Ascending aorta (tissue), 2 donors: ENCODE data around the gene NUDT2. TPM values are rescaled to one million over a fixed set of nuclear protein-coding genes. Genes with fewer than 3 reads are reported as not detected.

ENCODE experiments used
- DNase-seq, 2 donors: peaks; one replicate each; pipeline ENCODE4 v3.0.0-alpha.2; 2019; ENCODE audit warnings: low spot score in 2 of 2
- H3K27ac ChIP-seq, 2 donors: fragments of 200-600 bp; sonication (generic); one replicate each; pipeline ENCODE4 v1.5.1; 2016 to 2017; ENCODE audit warnings: mild to moderate bottlenecking in 1 of 2
- H3K27me3 ChIP-seq: fragments of 200-600 bp; sonication (generic); one replicate; pipeline ENCODE4 v1.5.1; 2017
- H3K36me3 ChIP-seq, 2 donors: fragments of 200-600 bp; sonication (generic); one replicate each; pipeline ENCODE4 v1.5.1; 2016
- H3K4me1 ChIP-seq, 2 donors: fragments of 200-600 bp; sonication (generic); one replicate each; pipeline ENCODE4 v1.5.1; 2016 to 2017; ENCODE audit warnings: mild to moderate bottlenecking in 1 of 2
- H3K4me3 ChIP-seq, 2 donors: fragments of 200-600 bp; sonication (generic); one replicate each; pipeline ENCODE4 v1.5.1; 2016 to 2017; ENCODE audit warnings: mild to moderate bottlenecking in 1 of 2
- H3K9me3 ChIP-seq, 2 donors: fragments of 200-600 bp; sonication (generic); one replicate each; pipeline ENCODE4 v1.5.1; 2016
- intact Hi-C: fragments of 100-400 bp; cut with DNase I; formaldehyde crosslinking; loops from one replicate; pipeline ENCODE4 v1.15.1; 2023
- total RNA-seq: library from RNA; depleted of rRNA; stranded (reverse); fragments of >200 nt; gene quantifications from one replicate; pipeline ENCODE4 v1.1.0, GENCODE V29; 2016
- TF ChIP-seq, protein P1 (sequence below), 3 experiments: fragments of 200-600 bp in 2 of 3; fragments of 450-650 bp in 1 of 3; sonication (generic) in 2 of 3; IDR thresholded peaks; one replicate each; pipeline ENCODE4 v1.5.1; 2016 to 2019; ENCODE audit warnings: antibody characterized with exemption in 3 of 3, mild to moderate bottlenecking in 1 of 3, moderate library complexity in 1 of 3

Gene NUDT2
- total RNA-seq, 1 donor from 2014 or later: not detected

DNA sequence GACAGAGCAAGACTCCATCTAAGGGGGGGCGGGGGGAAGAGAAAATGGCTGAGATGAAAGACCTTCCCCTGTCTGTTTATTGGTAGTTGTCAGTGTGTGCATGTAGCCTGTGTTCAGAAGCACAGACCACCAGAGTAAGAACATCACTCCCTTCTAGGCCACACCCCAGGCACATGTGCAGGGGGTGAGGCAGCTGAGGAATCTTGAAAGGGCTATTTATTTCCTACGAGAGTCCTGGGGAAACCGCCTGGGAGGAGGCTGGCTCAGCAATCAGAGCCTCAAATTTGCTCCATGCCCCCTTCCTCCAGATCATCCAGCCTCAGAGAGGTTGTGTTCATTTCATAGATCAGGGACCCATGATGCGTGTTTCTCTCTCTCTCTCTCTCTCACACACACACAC is 40.3 kb downstream of the NUDT2 start:
- no peaks in the 10 kb centered on the region for H3K9me3 ChIP-seq
- intact Hi-C loops: no loop called here
- TF ChIP-seq, protein P1, sequence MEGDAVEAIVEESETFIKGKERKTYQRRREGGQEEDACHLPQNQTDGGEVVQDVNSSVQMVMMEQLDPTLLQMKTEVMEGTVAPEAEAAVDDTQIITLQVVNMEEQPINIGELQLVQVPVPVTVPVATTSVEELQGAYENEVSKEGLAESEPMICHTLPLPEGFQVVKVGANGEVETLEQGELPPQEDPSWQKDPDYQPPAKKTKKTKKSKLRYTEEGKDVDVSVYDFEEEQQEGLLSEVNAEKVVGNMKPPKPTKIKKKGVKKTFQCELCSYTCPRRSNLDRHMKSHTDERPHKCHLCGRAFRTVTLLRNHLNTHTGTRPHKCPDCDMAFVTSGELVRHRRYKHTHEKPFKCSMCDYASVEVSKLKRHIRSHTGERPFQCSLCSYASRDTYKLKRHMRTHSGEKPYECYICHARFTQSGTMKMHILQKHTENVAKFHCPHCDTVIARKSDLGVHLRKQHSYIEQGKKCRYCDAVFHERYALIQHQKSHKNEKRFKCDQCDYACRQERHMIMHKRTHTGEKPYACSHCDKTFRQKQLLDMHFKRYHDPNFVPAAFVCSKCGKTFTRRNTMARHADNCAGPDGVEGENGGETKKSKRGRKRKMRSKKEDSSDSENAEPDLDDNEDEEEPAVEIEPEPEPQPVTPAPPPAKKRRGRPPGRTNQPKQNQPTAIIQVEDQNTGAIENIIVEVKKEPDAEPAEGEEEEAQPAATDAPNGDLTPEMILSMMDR (IDR thresholded peaks at IDR 0.05): no peak

DNA sequence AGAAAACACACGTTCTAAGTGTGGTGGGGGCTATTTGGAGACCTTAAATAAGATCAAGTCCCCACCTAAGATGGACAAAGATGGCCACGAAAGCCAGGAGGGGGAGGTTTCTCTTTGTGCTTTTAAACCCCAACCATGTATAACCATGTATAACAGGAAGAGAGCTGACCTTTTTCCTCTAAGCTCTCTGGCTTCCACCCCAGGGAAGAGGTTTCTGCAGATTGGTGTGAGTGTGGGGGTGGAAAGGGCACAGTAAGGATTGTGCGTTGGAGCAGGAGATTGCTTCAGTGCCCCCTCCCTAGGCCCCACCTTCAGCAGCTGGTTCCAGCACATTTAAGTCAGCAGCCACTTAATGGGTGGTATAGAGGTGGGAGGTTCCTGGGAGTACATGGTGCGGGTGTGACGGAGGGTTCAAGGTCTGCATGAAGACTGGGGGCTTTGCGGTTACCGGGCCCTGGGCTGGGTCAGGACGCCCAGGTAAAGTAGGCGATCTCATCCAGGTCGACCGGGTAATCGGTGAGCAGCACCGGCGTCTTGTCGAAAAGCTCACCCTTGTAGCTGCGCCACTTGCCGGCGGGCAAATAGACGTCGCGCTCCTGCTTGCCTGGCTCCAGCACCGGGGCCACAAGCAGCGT is 41.1 kb downstream of the NUDT2 start:
- Histone ChIP-seq H3K4me3 (no peak overlapping the region), H3K27me3 (no peaks in the 10 kb centered on the region), H3K4me1 (no peaks in the 10 kb centered on the region), H3K27ac (no peak overlapping the region), H3K36me3 (peaks cover 24 to 38% of the 10 kb centered on the region in 2 donors), H3K9me3 (no peaks in the 10 kb centered on the region)
- intact Hi-C loops: no loop called here
- DNase-seq: no peak
- TF ChIP-seq, protein P1 (IDR thresholded peaks at IDR 0.05): no peak

More for the DNA sequence above, 40.3 kb downstream of the NUDT2 start:
- peaks cover 24 to 38% of the 10 kb centered on the region in 2 donors for H3K36me3 ChIP-seq
- H3K27ac ChIP-seq: no peak overlapping the region
- no peaks in the 10 kb centered on the region for H3K27me3 ChIP-seq
- no peaks in the 10 kb centered on the region for H3K4me1 ChIP-seq
- no peak overlapping the region for H3K4me3 ChIP-seq
- DNase-seq: no peak

DNA sequence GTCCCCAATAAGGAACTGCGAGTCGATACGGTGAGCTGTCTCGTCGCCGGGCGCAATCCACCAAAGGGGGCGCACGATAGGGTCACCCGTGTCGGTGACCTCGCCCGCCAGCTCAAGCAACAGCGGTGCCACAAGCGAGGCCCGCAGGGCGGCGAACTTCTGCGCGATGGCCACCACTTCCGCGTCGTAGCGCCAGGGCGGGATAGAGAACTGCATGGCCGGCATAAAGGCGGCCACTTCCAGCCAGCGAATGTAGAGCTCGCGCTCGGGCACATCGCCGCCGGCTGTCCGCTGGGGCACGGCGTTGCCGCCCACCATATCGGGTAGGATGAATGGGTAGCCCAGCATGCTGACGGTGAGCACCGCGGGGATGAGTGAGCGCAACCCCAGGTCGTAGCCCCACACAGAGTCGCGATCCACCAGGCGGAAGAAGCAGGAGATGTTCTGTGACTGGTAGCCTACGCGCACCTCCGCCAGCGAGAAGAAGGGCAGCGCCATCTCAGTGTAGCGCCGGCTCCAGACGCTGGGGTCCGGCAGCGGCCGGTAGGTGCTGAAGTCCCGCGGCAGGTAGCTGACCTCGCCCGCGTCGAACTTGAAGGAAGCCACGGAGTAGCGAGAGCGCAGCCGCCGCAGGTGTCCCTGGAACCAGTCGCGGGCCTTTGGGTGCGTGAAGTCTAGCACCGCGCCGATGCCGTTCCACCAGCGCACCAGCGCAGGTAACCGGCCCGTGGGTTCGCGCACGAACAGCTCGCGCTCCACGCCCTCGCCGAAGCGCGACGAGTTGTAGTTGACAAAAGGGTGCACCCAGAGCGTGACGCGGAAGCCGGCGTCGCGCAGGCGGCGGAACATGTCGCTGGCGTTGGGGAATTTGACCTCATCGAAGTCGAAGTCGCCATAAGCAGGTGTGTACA is 41.9 kb downstream of the NUDT2 start:
- Histone ChIP-seq H3K9me3 (no peaks in the 10 kb centered on the region), H3K36me3 (peaks cover 24 to 38% of the 10 kb centered on the region in 2 donors), H3K27me3 (no peaks in the 10 kb centered on the region), H3K4me1 (peaks cover 0 to 4% of the 10 kb centered on the region in 2 donors), H3K4me3 (no peak overlapping the region), H3K27ac (no peak overlapping the region)
- TF ChIP-seq, protein P1 (IDR thresholded peaks at IDR 0.05): no peak
- intact Hi-C loops: no loop called here
- no peak for DNase-seq

DNA sequence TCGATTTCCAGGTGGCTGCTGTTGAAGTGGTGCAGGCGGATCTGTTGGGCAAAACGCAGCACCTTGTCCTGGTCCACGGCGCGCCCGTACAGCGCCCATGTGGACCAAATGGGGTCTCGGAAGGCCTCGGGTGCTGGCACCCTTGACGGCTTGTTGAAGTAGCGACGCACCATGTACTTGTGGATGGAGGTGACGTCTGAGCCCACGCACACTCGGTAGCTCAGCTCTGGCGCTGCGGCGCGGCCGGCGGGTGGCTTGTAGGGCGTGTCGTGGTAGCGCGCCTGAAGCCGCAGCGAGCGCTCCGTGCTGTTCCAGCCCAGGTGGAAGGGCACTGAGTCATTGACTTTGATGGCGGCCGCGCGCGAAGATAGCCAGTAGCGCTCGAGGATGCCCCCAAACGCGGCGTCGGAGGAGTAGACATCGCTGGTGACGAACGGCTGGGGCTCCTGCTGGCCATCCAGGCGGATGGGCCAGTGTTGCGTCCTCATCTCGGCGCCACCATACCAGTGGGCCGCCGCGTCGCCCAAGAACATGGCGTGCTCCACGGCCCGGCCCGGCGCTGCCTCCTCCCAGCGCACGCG is 42.6 kb downstream of the NUDT2 start:
- Histone ChIP-seq H3K36me3 (peaks cover 24 to 38% of the 10 kb centered on the region in 2 donors), H3K9me3 (no peaks in the 10 kb centered on the region), H3K4me1 (peaks cover 0 to 4% of the 10 kb centered on the region in 2 donors), H3K27ac (no peak overlapping the region), H3K27me3 (no peaks in the 10 kb centered on the region), H3K4me3 (no peak overlapping the region)
- TF ChIP-seq, protein P1 (IDR thresholded peaks at IDR 0.05): no peak
- intact Hi-C loops: no loop called here
- DNase-seq: no peak

DNA sequence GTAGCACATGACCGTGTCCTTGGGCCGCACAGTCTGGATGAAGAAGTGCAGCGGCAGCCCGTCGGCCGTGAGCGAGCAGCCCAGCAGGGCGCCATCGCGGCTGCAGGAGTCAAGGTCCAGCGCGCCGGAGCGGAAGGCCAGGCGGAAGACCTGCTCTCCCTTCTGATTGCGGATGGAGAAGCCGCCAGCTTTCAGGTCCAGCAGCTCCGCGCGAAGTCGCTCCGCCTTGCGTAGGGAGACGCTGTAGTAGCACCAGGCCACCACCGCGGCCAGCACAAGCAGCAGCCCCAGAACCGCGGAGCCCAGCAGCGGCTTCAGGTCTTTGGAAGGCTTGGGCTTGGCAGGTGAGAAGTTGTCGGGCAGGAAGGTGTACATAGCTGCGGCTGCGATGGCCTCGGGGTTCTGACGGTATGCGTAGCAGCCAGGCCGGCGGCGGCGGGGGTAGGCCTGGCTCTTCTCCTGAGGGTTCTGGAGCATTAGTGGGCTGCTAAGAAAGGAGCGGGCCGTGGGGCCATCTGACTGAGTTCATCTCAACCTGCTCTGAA is 43.2 kb downstream of the NUDT2 start:
- no peak overlapping the region for H3K4me3 ChIP-seq
- H3K4me1 ChIP-seq: peaks cover 0 to 4% of the 10 kb centered on the region in 2 donors
- intact Hi-C loops: no loop called here
- no peak for DNase-seq
- H3K27ac ChIP-seq: no peak overlapping the region
- no peaks in the 10 kb centered on the region for H3K27me3 ChIP-seq
- no peaks in the 10 kb centered on the region for H3K9me3 ChIP-seq
- TF ChIP-seq, protein P1 (IDR thresholded peaks at IDR 0.05): no peak
- H3K36me3 ChIP-seq: peaks cover 24 to 37% of the 10 kb centered on the region in 2 donors
